Renal cortex interstitium (tissue), 11 donors: Measurements from ENCODE around the gene PCDHGA7. TPM values are rescaled to one million over a fixed set of nuclear protein-coding genes. Genes with fewer than 3 reads are reported as not detected.
"Not testable (repeated sequence)": the region's sequence is repeated elsewhere in the genome, so short reads cannot be mapped to it uniquely, and the experiment has no call there.

ENCODE experiments used
- DNase-seq, 11 donors: peaks; one replicate each; pipeline ENCODE4 v3.0.0-alpha.2; 2013; ENCODE audit warnings: low read depth in 9 of 11, low spot score in 4 of 11; ENCODE audit errors: extremely low read depth in 1 of 11
- polyA plus RNA-seq, 3 donors: library from polyadenylated mRNA; unstranded; fragments of 120-200 nt; gene quantifications; one replicate each; pipeline ENCODE4 v1.2.1, GENCODE V29; 2013; ENCODE audit not compliant: insufficient read length in 3 of 3

Gene PCDHGA7
- polyA plus RNA-seq, 3 donors = 2.0 to 2.7 (median 2.5) TPM

DNA sequence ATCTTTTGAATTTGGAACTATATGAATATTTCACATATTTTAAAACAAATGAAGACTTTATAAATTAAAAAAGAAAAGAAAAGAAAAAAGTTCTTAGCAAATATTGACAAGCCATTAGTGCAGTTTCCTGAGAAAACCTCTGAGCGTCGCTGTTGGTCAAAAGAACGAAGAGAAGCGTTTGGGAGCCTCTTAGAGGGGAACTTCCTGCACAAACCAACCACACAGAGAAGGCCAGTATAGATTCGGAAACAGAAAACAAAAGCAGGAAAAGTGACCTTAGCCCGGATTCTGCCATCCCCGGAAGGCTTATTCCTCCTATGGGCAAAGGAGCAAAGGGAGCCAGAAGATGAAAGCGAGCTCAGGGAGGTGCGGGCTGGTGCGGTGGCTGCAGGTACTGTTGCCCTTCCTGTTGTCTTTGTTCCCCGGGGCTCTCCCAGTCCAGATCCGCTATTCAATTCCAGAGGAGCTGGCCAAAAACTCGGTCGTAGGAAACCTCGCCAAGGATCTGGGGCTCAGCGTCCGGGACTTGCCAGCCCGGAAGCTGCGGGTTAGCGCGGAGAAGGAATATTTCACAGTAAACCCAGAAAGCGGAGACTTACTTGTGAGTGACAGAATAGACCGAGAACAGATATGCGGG lies 22.6 kb upstream of the PCDHGA7 start, which contains the start of gene PCDHGB2:
Gene PCDHGB2 (plus strand): TSS at position 205 of the 637 bp plus-strand sequence. CDS start 142 bp downstream, at position 347.
- no peak for DNase-seq

DNA sequence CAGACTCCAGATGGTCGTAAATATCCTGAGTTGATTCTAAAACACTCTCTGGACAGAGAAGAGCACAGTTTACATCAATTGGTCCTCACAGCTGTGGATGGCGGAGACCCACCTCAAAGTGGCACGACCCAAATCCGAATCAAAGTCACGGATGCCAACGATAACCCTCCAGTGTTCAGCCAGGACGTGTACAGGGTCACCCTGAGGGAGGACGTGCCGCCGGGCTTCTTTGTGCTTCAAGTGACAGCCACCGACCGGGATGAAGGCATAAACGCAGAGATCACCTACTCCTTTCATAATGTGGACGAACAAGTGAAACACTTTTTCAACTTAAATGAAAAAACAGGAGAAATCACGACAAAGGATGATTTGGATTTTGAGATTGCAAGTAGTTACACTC lies 21.9 kb upstream of the PCDHGA7 start:
- no peak for DNase-seq

DNA sequence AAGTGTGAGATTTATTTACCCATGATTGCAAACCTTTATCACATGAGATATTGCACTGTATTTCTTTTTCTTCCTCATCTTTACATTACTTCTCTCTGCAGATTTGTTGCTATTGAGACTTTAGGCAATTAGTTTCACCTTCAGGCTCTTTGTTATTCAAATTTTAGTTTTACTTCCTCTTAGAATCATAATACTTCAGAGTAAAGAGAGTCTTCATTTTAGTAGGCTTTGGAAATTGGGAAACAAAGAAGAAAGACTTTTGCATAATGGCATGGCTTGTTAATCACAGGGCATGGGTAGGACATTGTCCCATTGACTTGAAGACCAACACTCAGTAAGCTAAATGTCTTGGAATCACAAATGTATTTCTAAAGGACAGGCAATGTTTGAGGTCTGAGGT lies 19.8 kb upstream of the PCDHGA7 start:
- DNase-seq = no peak

DNA sequence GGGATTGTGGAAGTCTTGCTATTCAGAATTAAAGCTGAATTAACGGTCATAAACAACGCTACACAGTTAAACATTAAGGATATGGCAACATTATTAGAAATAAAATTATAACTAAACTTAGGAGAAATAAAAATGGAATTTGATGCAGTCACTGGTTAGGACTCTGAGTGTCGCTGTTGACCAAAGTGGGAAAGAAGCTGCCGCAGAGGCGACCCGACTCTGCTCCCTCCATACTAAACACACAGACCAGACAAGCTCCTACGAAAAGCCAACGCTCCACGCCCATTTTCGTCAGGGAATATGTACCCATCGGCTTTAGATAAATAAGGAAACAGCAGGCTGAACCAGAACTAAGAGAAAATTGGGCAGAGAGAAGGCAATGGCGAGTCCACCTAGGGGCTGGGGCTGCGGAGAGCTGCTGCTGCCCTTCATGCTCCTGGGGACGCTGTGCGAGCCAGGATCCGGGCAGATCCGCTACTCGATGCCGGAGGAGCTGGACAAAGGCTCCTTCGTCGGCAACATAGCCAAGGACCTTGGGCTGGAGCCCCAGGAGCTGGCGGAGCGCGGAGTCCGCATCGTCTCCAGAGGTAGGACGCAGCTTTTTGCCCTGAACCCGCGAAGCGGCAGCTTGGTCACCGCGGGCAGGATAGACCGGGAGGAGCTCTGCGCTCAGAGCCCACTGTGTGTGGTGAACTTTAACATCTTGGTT lies 18.4 kb upstream of the PCDHGA7 start, which contains the start of gene PCDHGA5:
Gene PCDHGA5 (plus strand): TSS at position 211 of the 709 bp plus-strand sequence. CDS start 169 bp downstream, at position 380.
- no peak for DNase-seq

DNA sequence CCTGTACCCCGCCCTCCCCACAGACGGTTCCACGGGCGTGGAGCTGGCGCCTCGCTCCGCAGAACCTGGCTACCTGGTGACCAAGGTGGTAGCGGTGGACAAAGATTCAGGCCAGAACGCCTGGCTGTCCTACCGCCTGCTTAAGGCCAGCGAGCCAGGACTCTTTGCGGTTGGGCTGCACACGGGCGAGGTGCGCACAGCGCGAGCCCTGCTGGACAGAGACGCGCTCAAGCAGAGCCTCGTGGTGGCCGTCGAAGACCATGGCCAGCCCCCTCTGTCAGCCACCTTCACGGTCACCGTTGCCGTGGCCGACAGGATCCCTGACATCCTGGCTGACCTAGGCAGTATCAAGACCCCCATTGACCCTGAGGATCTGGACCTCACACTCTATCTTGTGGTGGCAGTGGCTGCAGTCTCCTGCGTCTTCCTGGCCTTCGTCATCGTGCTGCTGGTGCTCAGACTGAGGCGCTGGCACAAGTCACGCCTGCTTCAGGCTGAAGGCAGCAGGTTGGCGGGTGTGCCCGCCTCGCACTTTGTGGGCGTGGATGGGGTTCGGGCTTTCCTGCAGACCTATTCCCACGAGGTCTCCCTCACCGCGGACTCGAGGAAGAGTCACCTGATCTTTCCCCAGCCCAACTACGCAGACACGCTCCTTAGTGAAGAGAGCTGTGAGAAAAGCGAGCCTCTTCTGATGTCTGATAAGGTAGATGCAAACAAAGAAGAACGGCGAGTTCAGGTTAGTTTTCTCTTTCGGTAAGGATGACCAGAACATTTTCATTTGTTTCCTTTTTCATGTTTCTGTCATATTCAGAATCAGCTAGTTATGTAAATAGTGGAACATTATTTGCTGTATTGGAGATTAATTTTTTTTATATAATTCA lies 16.3 kb upstream of the PCDHGA7 start:
- no peak for DNase-seq

DNA sequence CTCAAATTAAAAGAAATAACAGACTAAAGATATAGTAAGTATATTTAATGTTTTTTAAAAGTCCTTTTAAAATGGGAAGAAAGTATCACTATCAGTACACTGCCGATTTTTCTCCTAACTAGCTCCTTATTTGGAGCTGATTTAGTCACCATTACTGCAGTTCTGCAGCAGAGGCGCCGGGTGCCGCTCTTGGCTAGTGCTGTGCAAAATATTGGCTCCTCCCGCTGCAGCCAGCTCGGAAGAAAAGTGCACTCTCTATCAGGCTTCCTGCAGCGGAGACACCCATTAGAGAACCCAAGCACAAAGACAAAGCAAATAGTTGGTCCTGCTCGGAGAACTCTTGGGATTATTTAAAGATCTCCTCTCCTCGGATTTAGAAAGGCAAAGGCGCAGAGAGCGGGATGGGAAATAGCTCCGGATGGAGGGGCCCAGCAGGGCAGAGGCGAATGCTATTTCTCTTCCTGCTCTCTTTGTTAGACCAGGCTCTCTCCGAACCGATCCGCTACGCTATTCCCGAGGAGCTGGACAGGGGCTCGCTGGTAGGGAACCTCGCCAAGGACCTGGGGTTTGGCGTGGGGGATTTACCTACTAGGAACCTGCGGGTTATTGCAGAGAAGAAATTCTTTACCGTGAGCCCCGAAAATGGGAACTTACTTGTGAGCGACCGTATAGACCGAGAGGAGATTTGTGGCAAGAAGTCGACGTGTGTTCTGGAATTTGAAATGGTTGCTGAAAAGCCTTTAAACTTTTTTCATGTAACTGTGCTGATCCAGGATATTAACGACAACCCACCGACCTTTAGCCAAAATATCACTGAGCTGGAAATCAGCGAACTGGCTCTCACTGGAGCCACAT lies 12.3 kb upstream of the PCDHGA7 start, which contains the start of gene PCDHGB3:
Gene PCDHGB3 (plus strand): TSS at position 249 of the 855 bp plus-strand sequence. CDS start 153 bp downstream, at position 402.
- DNase-seq = no peak

DNA sequence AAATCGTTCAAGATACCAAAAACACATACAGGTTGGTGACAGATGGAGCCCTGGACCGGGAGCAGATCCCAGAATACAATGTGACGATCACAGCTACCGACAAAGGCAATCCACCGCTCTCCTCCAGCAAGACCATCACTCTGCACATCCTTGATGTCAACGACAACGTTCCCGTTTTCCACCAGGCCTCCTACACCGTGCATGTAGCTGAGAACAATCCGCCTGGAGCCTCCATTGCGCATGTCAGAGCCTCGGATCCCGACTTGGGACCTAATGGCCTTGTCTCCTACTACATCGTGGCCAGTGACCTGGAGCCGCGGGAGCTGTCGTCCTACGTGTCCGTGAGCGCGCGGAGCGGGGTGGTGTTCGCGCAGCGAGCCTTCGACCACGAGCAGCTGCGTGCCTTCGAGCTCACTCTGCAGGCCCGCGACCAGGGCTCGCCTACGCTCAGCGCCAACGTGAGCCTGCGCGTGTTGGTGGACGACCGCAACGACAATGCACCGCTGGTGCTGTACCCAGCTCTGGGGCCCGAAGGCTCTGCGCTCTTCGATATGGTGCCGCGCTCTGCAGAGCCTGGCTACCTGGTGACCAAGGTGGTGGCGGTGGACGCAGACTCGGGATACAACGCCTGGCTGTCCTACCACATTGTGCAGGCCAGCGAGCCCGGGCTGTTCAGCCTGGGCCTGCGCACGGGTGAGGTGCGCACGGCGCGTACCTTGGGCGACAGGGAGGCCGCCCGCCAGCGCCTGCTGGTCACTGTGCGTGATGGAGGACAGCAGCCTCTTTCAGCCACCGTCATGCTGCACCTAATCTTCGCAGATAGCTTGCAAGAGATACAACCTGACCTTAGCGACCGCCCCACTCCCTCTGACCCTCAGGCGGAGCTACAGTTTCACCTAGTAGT lies 10.7 kb upstream of the PCDHGA7 start:
- DNase-seq = no peak

DNA sequence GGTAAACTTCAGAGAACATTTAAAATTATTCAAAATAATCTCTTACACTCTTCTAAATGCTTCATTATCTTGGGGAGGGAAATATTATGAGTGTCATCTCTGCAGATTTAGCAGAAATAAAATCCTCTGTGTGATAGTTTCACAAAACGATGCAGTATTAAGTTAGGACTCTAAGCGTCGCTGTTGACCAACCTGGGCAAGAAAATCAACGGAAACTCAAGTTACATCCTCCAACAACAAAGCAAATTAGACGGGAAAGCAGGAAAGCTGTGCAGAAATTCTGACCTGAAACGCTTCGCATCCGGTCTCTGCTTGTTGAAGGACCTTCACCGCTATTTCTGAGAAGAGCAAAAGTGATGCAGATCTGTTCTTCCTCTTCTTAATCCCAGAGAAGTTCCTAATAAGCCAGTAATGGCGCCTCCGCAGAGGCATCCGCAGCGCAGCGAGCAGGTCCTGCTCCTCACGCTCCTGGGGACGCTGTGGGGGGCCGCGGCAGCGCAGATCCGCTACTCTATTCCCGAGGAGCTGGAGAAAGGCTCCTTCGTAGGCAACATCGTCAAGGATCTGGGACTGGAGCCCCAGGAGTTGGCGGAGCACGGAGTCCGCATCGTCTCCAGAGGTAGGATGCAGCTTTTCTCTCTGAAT lies 8.7 kb upstream of the PCDHGA7 start, which contains the start of gene PCDHGA6:
Gene PCDHGA6 (plus strand): TSS at position 219 of the 645 bp plus-strand sequence. CDS start 193 bp downstream, at position 412.
- DNase-seq = no peak

DNA sequence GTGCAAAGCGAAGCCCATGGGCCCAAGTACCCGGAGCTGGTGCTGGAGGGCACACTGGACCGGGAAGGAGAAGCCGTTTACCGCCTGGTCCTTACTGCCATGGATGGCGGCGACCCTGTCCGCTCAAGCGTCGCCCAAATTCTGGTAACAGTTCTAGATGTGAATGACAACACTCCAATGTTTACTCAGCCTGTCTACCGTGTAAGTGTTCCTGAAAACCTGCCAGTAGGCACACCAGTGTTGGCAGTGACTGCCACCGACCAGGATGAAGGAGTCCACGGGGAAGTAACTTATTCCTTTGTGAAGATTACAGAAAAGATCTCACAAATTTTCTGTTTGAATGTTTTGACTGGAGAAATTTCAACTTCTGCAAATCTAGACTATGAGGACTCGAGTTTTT lies 7.9 kb upstream of the PCDHGA7 start:
- DNase-seq = no peak

DNA sequence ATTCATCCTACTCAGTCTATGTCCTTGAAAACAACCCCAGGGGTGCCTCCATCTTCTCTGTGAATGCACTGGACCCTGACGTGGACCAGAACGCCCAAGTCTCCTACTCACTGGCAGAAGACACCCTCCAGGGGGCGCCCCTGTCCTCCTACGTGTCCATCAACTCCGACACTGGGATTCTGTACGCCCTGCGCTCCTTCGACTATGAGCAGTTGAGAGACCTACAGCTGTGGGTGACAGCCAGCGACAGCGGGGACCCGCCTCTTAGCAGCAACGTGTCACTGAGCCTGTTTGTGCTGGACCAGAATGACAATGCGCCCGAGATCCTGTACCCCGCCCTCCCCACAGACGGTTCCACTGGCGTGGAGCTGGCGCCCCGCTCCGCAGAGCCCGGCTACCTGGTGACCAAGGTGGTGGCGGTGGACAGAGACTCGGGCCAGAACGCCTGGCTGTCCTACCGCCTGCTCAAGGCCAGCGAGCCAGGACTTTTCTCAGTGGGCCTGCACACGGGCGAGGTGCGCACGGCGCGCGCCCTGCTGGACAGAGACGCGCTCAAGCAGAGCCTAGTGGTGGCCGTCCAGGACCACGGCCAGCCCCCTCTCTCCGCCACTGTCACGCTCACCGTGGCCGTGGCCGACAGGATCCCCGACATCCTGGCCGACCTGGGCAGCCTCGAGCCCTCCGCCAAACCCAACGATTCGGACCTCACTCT lies 6.9 kb upstream of the PCDHGA7 start:
- DNase-seq = not testable (repeated sequence)

DNA sequence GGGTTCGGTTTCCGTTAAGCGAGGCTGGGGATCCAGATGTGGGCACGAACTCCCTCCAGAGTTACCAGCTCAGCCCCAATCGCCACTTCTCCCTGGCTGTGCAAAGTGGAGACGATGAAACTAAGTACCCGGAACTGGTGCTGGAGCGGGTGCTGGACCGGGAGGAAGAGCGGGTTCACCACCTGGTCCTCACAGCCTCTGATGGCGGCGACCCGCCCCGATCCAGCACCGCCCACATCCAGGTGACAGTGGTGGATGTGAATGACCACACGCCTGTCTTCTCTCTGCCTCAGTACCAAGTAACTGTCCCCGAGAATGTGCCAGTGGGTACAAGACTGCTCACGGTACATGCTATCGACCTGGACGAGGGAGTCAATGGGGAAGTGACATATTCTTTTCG lies 803 bp downstream of the PCDHGA7 start:
- no peak for DNase-seq

DNA sequence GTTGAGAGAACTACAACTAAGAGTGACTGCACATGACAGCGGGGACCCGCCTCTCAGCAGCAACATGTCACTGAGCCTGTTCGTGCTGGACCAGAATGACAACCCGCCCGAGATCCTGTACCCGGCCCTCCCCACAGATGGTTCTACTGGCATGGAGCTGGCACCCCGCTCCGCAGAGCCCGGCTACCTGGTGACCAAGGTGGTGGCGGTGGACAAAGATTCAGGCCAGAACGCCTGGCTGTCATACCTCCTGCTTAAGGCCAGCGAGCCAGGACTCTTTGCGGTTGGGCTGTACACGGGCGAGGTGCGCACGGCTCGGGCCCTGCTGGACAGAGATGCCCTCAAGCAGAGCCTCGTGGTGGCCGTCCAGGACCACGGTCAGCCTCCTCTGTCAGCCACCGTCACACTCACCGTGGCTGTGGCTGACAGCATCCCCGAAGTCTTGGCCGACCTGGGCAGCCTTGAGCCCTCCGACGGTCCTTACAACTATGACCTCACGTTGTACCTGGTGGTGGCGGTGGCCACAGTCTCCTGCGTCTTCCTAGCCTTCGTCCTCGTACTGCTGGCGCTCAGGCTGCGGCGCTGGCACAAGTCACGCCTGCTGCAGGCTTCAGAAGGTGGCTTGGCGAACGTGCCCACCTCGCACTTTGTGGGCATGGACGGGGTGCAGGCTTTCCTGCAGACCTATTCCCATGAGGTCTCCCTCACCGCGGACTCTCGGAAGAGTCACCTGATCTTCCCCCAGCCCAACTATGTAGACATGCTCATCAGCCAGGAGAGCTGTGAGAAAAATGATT lies 2.1 kb downstream of the PCDHGA7 start:
- no peak for DNase-seq

DNA sequence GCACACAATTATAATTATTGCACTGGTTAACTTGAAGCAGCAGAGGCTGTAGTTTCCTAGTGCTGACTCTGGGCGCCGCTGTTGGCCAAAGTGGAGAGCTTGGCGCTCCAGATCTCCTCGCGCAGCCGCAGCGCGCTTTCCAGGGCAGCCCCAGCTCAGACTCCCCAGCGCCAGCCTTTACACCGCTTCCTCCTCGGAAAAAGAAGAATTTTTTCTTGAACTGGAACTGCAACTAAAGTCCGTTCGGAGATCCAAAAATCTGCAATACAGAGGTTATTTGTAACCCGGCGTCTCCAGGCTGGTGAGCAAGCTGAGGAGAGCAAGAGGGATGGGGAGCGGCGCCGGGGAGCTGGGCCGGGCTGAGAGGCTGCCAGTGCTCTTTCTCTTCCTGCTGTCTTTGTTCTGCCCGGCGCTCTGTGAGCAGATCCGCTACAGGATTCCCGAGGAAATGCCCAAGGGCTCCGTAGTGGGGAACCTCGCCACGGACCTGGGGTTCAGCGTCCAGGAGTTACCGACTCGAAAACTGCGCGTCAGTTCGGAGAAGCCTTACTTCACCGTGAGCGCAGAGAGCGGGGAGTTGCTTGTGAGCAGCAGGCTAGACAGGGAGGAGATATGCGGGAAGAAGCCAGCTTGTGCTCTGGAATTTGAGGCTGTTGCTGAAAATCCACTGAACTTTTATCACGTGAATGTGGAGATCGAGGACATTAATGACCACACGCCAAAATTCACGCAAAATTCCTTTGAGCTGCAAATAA lies 5.2 kb downstream of the PCDHGA7 start, which contains the start of gene PCDHGB4:
Gene PCDHGB4 (plus strand): TSS at position 142 of the 755 bp plus-strand sequence. CDS start 187 bp downstream, at position 329.
- not testable (repeated sequence) for DNase-seq

DNA sequence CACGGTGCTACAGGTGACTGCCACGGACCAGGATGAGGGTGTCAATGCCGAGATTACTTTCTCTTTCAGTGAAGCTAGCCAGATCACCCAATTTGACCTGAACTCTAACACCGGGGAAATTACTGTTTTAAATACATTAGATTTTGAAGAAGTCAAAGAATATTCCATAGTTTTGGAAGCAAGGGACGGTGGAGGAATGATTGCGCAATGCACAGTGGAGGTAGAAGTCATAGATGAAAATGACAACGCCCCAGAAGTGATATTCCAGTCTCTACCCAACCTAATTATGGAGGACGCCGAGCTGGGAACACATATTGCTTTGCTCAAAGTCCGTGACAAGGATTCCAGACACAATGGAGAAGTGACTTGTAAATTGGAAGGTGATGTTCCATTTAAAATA lies 6.1 kb downstream of the PCDHGA7 start:
- no peak for DNase-seq
